GM12801 (cell line): ENCODE results near the gene RGS7.

ENCODE experiments used
- TF ChIP-seq, protein P1 (sequence below): IDR thresholded peaks from one replicate; pipeline ENCODE4 v1.5.1; 2011; ENCODE audit warnings: control low read depth; ENCODE audit not compliant: insufficient read length; ENCODE audit errors: extremely low read depth

RGS7 gene

GRCh38 chr1:241079459-241079858 is 277.5 kb downstream of the RGS7 start:
- TF ChIP-seq, protein P1, sequence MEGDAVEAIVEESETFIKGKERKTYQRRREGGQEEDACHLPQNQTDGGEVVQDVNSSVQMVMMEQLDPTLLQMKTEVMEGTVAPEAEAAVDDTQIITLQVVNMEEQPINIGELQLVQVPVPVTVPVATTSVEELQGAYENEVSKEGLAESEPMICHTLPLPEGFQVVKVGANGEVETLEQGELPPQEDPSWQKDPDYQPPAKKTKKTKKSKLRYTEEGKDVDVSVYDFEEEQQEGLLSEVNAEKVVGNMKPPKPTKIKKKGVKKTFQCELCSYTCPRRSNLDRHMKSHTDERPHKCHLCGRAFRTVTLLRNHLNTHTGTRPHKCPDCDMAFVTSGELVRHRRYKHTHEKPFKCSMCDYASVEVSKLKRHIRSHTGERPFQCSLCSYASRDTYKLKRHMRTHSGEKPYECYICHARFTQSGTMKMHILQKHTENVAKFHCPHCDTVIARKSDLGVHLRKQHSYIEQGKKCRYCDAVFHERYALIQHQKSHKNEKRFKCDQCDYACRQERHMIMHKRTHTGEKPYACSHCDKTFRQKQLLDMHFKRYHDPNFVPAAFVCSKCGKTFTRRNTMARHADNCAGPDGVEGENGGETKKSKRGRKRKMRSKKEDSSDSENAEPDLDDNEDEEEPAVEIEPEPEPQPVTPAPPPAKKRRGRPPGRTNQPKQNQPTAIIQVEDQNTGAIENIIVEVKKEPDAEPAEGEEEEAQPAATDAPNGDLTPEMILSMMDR = no peak

DNA sequence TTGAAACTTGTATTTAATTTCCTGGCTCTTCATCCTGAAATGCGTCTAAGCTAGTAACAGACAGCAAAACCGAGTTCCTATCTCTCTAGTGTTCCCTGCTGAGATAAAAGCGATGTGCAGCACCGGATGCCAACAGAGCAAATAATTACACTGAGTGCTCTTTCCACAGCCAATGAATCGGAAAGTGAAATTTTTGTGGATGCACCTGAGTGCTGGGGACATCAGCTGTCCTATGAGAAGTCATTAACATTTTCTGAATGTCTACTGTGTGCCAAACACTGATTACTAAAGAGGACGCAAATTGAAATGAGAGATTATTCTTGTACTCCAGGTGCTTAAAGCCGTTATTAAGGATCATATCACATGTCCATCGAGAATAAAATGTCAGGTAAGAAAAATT is 278.0 kb downstream of the RGS7 start:
- TF ChIP-seq, protein P1 = no peak

DNA sequence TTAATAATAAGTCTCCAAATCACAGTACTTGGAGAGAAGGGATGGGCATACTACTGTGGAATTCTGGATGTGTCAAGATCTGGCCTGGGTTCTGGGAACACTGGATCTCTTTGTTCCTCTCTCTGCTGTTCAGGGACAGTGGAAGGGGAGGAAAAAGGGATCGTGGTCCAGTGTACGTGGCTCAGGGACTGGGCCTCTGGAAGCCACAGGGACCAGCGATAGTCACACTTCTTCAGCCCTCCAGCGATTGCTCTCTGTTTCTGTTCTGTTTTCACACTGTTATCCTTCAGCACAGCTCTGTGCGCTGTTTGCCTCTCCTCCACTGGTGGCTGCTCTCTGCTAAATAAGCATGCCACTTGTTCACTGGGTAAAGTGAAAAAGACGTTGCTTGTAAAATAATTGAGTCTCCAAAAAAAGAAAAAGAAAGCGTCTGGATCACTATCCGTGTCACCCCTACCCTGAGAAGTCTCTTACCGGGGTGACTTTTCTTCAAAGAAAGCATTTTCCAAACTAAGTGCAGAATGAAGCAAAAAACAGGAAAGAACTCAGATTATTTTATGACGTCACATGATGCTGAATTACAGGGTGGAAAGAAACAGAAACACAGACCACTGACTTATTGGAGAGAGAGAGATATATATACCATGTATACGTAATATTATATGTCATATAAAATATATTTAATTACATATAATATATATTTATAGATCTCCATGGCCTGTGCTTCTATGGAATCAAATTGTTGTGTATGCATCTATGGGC is 279.4 kb downstream of the RGS7 start:
- TF ChIP-seq, protein P1 = no peak

- TF ChIP-seq, protein P1 = no peak
These were observed 282.5 kb downstream of the RGS7 start for GRCh38 chr1:241074507-241074906.

- TF ChIP-seq, protein P1 = no peak
These were observed 288.6 kb downstream of the RGS7 start for GRCh38 chr1:241068359-241068758.

DNA sequence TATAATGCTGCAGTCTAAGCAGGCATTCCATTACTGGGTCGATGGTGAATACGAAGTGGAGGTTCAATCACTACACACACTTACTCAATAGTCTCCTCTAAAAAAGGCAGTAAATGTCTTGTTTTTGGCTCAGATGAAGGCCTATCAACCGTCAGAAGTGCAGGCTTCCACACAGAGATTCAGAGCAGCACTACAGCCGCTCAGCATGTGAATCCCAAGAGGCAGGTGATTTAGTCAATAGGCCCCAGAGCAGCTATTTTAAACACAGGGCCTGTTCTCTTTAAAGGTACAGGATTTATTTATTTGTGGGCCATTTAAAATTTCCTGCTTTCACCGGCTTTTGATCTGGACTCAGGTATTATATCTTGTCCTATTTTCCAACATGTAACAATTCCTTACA is 293.7 kb downstream of the RGS7 start:
- TF ChIP-seq, protein P1 = no peak

GRCh38 chr1:241061062-241061461 is 295.9 kb downstream of the RGS7 start:
- TF ChIP-seq, protein P1 = no peak
